NCI-H524 treated with DMSO at 0.1 percent for 48 hours (cell line): ENCODE results near the gene JAM2.

Experiments used
- DNase-seq: peaks from one replicate; lab custom pipeline; 2025; lab: John Stamatoyannopoulos, UW

The JAM2 gene

GRCh38 chr21:25717491-25718147 lies 78.6 kb downstream of the JAM2 start:
- DNase-seq = no peak

- no peak for DNase-seq
Observed at GRCh38 chr21:25721987-25722386, 82.9 kb downstream of the JAM2 start.

GRCh38 chr21:25722631-25723030 lies 83.6 kb downstream of the JAM2 start:
- no peak for DNase-seq

GRCh38 chr21:25732091-25732760 lies 93.2 kb downstream of the JAM2 start:
- no peak for DNase-seq

- peak; percentile 7 for DNase-seq
Observed at GRCh38 chr21:25733859-25734653, 95.0 kb downstream of the JAM2 start.

GRCh38 chr21:25734654-25734903 lies 95.5 kb downstream of the JAM2 start:
- no peak for DNase-seq

- peak; percentile 99 for DNase-seq
Observed at GRCh38 chr21:25734904-25735645, 96.0 kb downstream of the JAM2 start, which contains the start of the genes ATP5PF and GABPA. ATP5PF (minus strand) TSS chr21:25734904; CDS start chr21:25729794, 5,110 bp downstream. GABPA (plus strand) TSS chr21:25734972; CDS start chr21:25741599, 6,627 bp downstream.

GRCh38 chr21:25735646-25736597 lies 96.9 kb downstream of the JAM2 start:
- DNase-seq = peak; percentile 60

GRCh38 chr21:25737421-25737820 lies 98.4 kb downstream of the JAM2 start:
- no peak for DNase-seq

GRCh38 chr21:25742900-25743299 lies 103.8 kb downstream of the JAM2 start:
- no peak for DNase-seq

GRCh38 chr21:25744854-25745253 lies 105.8 kb downstream of the JAM2 start:
- no peak for DNase-seq

GRCh38 chr21:25750085-25750484 lies 111.0 kb downstream of the JAM2 start:
- DNase-seq = no peak

- DNase-seq = no peak
Observed at GRCh38 chr21:25752416-25752815, 113.4 kb downstream of the JAM2 start.

- DNase-seq = no peak
Observed at GRCh38 chr21:25756190-25756932, 117.3 kb downstream of the JAM2 start.

- no peak for DNase-seq
Observed at GRCh38 chr21:25757531-25757930, 118.5 kb downstream of the JAM2 start.

- DNase-seq = no peak
Observed at GRCh38 chr21:25759573-25759972, 120.5 kb downstream of the JAM2 start.

- no peak for DNase-seq
Observed at GRCh38 chr21:25760061-25760460, 121.0 kb downstream of the JAM2 start.

GRCh38 chr21:25760677-25761076 lies 121.6 kb downstream of the JAM2 start:
- no peak for DNase-seq

GRCh38 chr21:25764065-25764464 lies 125.0 kb downstream of the JAM2 start:
- DNase-seq = no peak
